ENCODE data around the gene OLIG2.

OLIG2 gene

DNA sequence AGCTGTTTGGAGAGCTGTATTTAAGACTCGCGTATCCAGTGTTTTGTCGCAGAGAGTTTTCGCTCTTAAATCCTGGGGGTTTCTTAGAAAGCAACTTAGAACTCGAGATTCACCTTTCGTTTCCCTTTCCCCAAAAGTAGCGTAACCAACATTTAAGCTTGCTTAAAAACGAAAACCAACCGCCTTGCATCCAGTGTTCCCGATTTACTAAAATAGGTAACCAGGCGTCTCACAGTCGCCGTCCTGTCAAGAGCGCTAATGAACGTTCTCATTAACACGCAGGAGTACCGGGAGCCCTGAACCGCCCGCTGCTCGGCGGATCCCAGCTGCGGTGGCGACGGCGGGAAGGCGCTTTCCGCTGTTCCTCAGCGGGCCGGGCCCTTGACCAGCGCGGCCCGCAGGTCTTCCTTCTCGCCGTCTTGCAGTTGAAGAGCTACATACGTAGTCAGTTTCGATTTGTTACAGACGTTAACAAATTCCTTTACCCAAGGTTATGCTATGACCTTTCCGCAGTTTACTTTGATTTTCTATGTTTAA, 46.1 kb downstream of the OLIG2 start:
- DNase-seq (ENCODE audit: extremely low spot score) = no peak
- POLR2A ChIA-PET = no interaction called here
- TF ChIP-seq TARDBP (IDR thresholded peaks at IDR 0.05) = no peak
- TF ChIP-seq FOXK2 (IDR thresholded peaks at IDR 0.05) = no peak
- TF ChIP-seq ZNF384 (IDR thresholded peaks at IDR 0.05) = no peak
- no peak for TF ChIP-seq FOXM1 (IDR thresholded peaks at IDR 0.05; ENCODE audit: borderline replicate concordance)
- TF ChIP-seq ELF4 (IDR thresholded peaks at IDR 0.05) = no peak
- TF ChIP-seq, protein P1, sequence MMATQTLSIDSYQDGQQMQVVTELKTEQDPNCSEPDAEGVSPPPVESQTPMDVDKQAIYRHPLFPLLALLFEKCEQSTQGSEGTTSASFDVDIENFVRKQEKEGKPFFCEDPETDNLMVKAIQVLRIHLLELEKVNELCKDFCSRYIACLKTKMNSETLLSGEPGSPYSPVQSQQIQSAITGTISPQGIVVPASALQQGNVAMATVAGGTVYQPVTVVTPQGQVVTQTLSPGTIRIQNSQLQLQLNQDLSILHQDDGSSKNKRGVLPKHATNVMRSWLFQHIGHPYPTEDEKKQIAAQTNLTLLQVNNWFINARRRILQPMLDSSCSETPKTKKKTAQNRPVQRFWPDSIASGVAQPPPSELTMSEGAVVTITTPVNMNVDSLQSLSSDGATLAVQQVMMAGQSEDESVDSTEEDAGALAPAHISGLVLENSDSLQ (IDR thresholded peaks at IDR 0.05) = no peak
- no peak for TF ChIP-seq NFRKB (IDR thresholded peaks at IDR 0.05)
- TF ChIP-seq LEF1 (IDR thresholded peaks at IDR 0.05; ENCODE audit: borderline replicate concordance) = no peak
- no peak for TF ChIP-seq L3MBTL2 (conservative IDR thresholded peaks at IDR 0.05)
- CTCF ChIA-PET = no interaction called here

DNA sequence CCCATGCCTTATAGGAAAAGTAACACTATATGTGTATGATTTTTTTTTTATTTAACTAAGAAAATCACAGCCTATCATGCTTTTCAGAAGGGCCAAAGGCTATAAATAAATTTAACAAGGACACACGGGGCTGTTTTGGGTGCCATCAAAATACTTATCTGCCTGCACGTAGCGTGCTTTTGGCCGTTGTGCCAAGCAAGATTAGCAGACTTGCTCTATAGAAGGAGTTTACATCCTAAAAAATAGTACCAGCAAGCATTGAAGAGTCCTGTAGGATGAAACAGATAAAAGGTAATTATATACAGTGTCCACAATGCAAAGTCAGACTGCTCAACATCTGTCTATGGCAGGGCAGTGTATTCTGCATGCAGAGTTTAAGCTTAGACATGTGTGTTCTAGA, 47.9 kb downstream of the OLIG2 start:
- ChIA-PET POLR2A (no interaction called here), CTCF (no interaction called here)
- no peak for DNase-seq (ENCODE audit: extremely low spot score)
- TF ChIP-seq TARDBP (IDR thresholded peaks at IDR 0.05) (no peak), ELF4 (IDR thresholded peaks at IDR 0.05) (no peak), FOXK2 (IDR thresholded peaks at IDR 0.05) (no peak), NFRKB (IDR thresholded peaks at IDR 0.05) (no peak), CTBP1 (IDR thresholded peaks at IDR 0.05; ENCODE audit: borderline replicate concordance) (no peak), ZNF384 (IDR thresholded peaks at IDR 0.05) (no peak), ARNT (IDR thresholded peaks at IDR 0.05) (no peak), BHLHE40 (IDR thresholded peaks at IDR 0.05; ENCODE audit: borderline replicate concordance) (no peak)

DNA sequence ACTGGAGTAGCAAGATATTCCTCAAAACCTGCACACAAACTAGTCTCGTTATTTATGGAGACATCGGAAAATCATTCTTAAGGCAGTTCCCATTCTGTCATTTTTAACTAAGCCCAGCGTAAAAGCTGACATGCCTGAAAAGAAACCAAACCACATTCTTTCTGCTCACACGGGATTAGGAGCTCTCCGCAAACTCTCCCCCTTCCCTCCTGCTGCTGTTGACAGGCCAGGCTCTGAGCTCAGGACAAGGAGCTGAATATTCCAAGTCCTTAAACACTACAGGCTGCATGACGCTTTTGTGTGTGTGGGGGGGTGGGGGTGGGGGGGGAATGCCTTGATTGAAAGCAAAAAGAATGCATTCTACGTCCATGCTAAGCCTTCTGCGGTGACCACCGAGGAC, 49.4 kb downstream of the OLIG2 start:
- TF ChIP-seq FOXK2 (IDR thresholded peaks at IDR 0.05) = no peak
- no peak for TF ChIP-seq ARNT (IDR thresholded peaks at IDR 0.05)
- no peak for TF ChIP-seq SP1 (IDR thresholded peaks at IDR 0.05)
- no peak for TF ChIP-seq L3MBTL2 (conservative IDR thresholded peaks at IDR 0.05)
- no peak for TF ChIP-seq LEF1 (IDR thresholded peaks at IDR 0.05; ENCODE audit: borderline replicate concordance)
- TF ChIP-seq ELF4 (IDR thresholded peaks at IDR 0.05) = no peak
- TF ChIP-seq NFRKB (IDR thresholded peaks at IDR 0.05) = no peak
- TF ChIP-seq, protein P1 (IDR thresholded peaks at IDR 0.05) = no peak
- no peak for TF ChIP-seq FOXM1 (IDR thresholded peaks at IDR 0.05; ENCODE audit: borderline replicate concordance)
- no peak for TF ChIP-seq SUZ12 (IDR thresholded peaks at IDR 0.05)
- no peak for TF ChIP-seq ZNF384 (IDR thresholded peaks at IDR 0.05)
- no peak for TF ChIP-seq BHLHE40 (IDR thresholded peaks at IDR 0.05; ENCODE audit: borderline replicate concordance)
- no peak for TF ChIP-seq CTBP1 (IDR thresholded peaks at IDR 0.05; ENCODE audit: borderline replicate concordance)
- no peak for TF ChIP-seq FOXA1 (IDR thresholded peaks at IDR 0.05)
- TF ChIP-seq HDGF (IDR thresholded peaks at IDR 0.05; ENCODE audit: borderline replicate concordance) = no peak
- TF ChIP-seq TARDBP (IDR thresholded peaks at IDR 0.05) = no peak
- POLR2A ChIA-PET = no interaction called here
- no peak for DNase-seq (ENCODE audit: extremely low spot score)
- CTCF ChIA-PET = no interaction called here

- POLR2A ChIA-PET = interaction anchor here (1.1 kb wide), 1 partner anchor 50 kb away, joined by 3 read pairs; the partner anchor contains the start of gene OLIG2
- TF ChIP-seq BHLHE40 (IDR thresholded peaks at IDR 0.05; ENCODE audit: borderline replicate concordance) (no peak), L3MBTL2 (conservative IDR thresholded peaks at IDR 0.05) (no peak), ELF4 (IDR thresholded peaks at IDR 0.05) (no peak), ARNT (IDR thresholded peaks at IDR 0.05) (no peak), FOXK2 (IDR thresholded peaks at IDR 0.05) (no peak), ZNF384 (IDR thresholded peaks at IDR 0.05) (no peak), HDGF (IDR thresholded peaks at IDR 0.05; ENCODE audit: borderline replicate concordance) (no peak), LEF1 (IDR thresholded peaks at IDR 0.05; ENCODE audit: borderline replicate concordance) (no peak), SUZ12 (IDR thresholded peaks at IDR 0.05) (no peak), TARDBP (IDR thresholded peaks at IDR 0.05) (no peak), CTBP1 (IDR thresholded peaks at IDR 0.05; ENCODE audit: borderline replicate concordance) (no peak), FOXM1 (IDR thresholded peaks at IDR 0.05; ENCODE audit: borderline replicate concordance) (no peak), FOXA1 (IDR thresholded peaks at IDR 0.05) (no peak), SP1 (IDR thresholded peaks at IDR 0.05) (no peak), NFRKB (IDR thresholded peaks at IDR 0.05) (no peak)
- TF ChIP-seq, protein P1 (IDR thresholded peaks at IDR 0.05) = no peak
- CTCF ChIA-PET = interaction anchor here (1.0 kb wide), 1 partner anchor 10 kb away, joined by 3 read pairs; no protein-coding TSS in a partner anchor
- no peak for DNase-seq (ENCODE audit: extremely low spot score)
Measured at GRCh38 chr21:33075596-33076195, 50.0 kb downstream of the OLIG2 start.

GRCh38 chr21:33076600-33077329, 51.0 kb downstream of the OLIG2 start:
- ChIA-PET POLR2A (interaction anchor here (1.1 kb wide), 1 partner anchor 51 kb away, joined by 3 read pairs; the partner anchor contains the start of gene OLIG2), CTCF (interaction anchor here (1.0 kb wide), 1 partner anchor 9 kb away, joined by 3 read pairs; no protein-coding TSS in a partner anchor)
- DNase-seq (ENCODE audit: extremely low spot score) = no peak
- TF ChIP-seq ARNT (IDR thresholded peaks at IDR 0.05) = no peak
- no peak for TF ChIP-seq BHLHE40 (IDR thresholded peaks at IDR 0.05; ENCODE audit: borderline replicate concordance)
- TF ChIP-seq SUZ12 (IDR thresholded peaks at IDR 0.05) = no peak
- TF ChIP-seq LEF1 (IDR thresholded peaks at IDR 0.05; ENCODE audit: borderline replicate concordance) = no peak
- no peak for TF ChIP-seq HDGF (IDR thresholded peaks at IDR 0.05; ENCODE audit: borderline replicate concordance)
- no peak for TF ChIP-seq NFRKB (IDR thresholded peaks at IDR 0.05)
- no peak for TF ChIP-seq ELF4 (IDR thresholded peaks at IDR 0.05)
- TF ChIP-seq TARDBP (IDR thresholded peaks at IDR 0.05) = no peak
- no peak for TF ChIP-seq CTBP1 (IDR thresholded peaks at IDR 0.05; ENCODE audit: borderline replicate concordance)
- no peak for TF ChIP-seq SP1 (IDR thresholded peaks at IDR 0.05)
- TF ChIP-seq FOXM1 (IDR thresholded peaks at IDR 0.05; ENCODE audit: borderline replicate concordance) = no peak
- TF ChIP-seq, protein P1 (IDR thresholded peaks at IDR 0.05) = no peak

Data from HEK293T (cell line).